Glutamatergic neuron (in vitro differentiated cells): ENCODE results near the gene PSRC1. TPM values are rescaled to one million over a fixed set of nuclear protein-coding genes. Genes with fewer than 3 reads are reported as not detected.

Experiments
- DNase-seq: peaks from one replicate; pipeline ENCODE4 v3.0.0; 2022
- H3K27ac Mint-ChIP-seq: one replicate; pipeline ENCODE4 v1.8.0; 2020; ENCODE audit warnings: mild to moderate bottlenecking, mixed read lengths, inconsistent platforms; ENCODE audit not compliant: unreplicated experiment
- H3K27me3 Mint-ChIP-seq: one replicate; pipeline ENCODE4 v1.8.0; 2020; ENCODE audit warnings: mild to moderate bottlenecking, moderate library complexity, mixed read lengths, inconsistent platforms; ENCODE audit not compliant: unreplicated experiment
- H3K36me3 Mint-ChIP-seq: one replicate; pipeline ENCODE4 v1.8.0; 2020; ENCODE audit warnings: mild to moderate bottlenecking, mixed read lengths, inconsistent platforms; ENCODE audit not compliant: unreplicated experiment
- H3K4me1 Mint-ChIP-seq: one replicate; pipeline ENCODE4 v1.8.0; 2020; ENCODE audit warnings: mild to moderate bottlenecking, low read depth, mixed read lengths, inconsistent platforms; ENCODE audit not compliant: unreplicated experiment
- H3K4me3 Mint-ChIP-seq: one replicate; pipeline ENCODE4 v1.8.0; 2020; ENCODE audit warnings: mild to moderate bottlenecking, mixed read lengths, inconsistent platforms; ENCODE audit not compliant: unreplicated experiment
- H3K9me3 Mint-ChIP-seq: one replicate; pipeline ENCODE4 v1.8.0; 2020; ENCODE audit warnings: mild to moderate bottlenecking, moderate library complexity, mixed read lengths, inconsistent platforms; ENCODE audit not compliant: unreplicated experiment
- total RNA-seq: library from RNA; stranded (reverse); fragmentation: NEBNext Ultra II Directional; extraction: Animal tissue kit (Norgen Biotek cat#: 25700); gene quantifications from one replicate; pipeline ENCODE4 v1.2.1, GENCODE V29; 2021; ENCODE audit not compliant: unreplicated experiment
- TF ChIP-seq, protein P1 (sequence below): fragments of 200-600 bp; sonication (generic); IDR thresholded peaks from one replicate; pipeline ENCODE4 v1.5.0; 2021; ENCODE audit not compliant: partially characterized antibody, unreplicated experiment

The PSRC1 gene
- total RNA-seq, 1 donor from 2014 or later = 13.9 TPM

GRCh38 chr1:109296782-109297181, 13.8 kb upstream of the PSRC1 start:
- Mint-ChIP-seq H3K27me3 (no peaks in the 10 kb centered on the region), H3K36me3 (peaks cover 5% of the 10 kb centered on the region), H3K9me3 (peaks cover 4% of the 10 kb centered on the region), H3K27ac (no peak overlapping the region), H3K4me1 (peaks cover 29% of the 10 kb centered on the region), H3K4me3 (no peak overlapping the region)
- TF ChIP-seq, protein P1, sequence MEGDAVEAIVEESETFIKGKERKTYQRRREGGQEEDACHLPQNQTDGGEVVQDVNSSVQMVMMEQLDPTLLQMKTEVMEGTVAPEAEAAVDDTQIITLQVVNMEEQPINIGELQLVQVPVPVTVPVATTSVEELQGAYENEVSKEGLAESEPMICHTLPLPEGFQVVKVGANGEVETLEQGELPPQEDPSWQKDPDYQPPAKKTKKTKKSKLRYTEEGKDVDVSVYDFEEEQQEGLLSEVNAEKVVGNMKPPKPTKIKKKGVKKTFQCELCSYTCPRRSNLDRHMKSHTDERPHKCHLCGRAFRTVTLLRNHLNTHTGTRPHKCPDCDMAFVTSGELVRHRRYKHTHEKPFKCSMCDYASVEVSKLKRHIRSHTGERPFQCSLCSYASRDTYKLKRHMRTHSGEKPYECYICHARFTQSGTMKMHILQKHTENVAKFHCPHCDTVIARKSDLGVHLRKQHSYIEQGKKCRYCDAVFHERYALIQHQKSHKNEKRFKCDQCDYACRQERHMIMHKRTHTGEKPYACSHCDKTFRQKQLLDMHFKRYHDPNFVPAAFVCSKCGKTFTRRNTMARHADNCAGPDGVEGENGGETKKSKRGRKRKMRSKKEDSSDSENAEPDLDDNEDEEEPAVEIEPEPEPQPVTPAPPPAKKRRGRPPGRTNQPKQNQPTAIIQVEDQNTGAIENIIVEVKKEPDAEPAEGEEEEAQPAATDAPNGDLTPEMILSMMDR = no peak
- no peak for DNase-seq

DNA sequence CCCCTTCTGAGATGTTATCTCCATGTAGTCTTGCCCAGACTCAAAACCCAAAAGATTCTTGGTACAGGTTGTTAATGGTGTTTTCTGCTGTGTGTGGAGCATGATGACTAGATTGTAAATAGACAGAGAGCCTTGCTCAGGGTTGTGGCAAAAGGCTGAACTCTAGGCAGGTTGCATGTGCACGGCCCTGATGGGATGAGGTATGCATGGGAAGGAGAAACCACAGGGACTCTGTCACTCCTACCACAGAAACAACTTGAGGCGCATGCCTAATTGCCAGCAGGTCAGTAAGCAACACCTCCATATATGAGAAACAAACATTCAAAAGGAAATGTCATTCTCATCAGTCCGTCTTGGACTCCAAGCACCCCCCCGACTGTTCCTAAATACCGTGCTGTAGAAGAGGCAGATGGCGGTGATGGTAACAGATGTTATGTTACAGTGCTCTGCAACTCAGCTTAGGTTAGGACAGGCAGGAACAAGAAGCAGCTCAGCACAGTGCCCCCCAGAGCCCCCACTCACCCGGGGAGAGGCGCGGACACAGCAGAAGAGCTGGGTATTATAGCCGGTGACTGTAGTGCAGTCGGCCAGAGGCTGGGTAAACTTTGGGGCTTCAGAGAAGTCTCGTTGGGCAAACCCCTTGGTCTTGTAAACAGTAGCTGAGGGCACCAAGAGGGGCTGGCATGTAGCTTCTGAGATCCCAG, 12.9 kb upstream of the PSRC1 start:
- no peaks in the 10 kb centered on the region for H3K27me3 Mint-ChIP-seq
- DNase-seq = no peak
- H3K36me3 Mint-ChIP-seq = peaks cover 5% of the 10 kb centered on the region
- peaks cover 29% of the 10 kb centered on the region for H3K4me1 Mint-ChIP-seq
- peak overlapping the region; percentile 82 for H3K27ac Mint-ChIP-seq
- H3K9me3 Mint-ChIP-seq = peaks cover 4% of the 10 kb centered on the region
- TF ChIP-seq, protein P1 = no peak
- peak overlapping the region; percentile 60 for H3K4me3 Mint-ChIP-seq

- Mint-ChIP-seq H3K27me3 (no peaks in the 10 kb centered on the region), H3K4me1 (peaks cover 26% of the 10 kb centered on the region), H3K9me3 (peaks cover 6% of the 10 kb centered on the region), H3K4me3 (no peak overlapping the region), H3K36me3 (peaks cover 5% of the 10 kb centered on the region), H3K27ac (no peak overlapping the region)
- TF ChIP-seq, protein P1 = no peak
- DNase-seq = no peak
Measured at GRCh38 chr1:109294481-109294880, 11.5 kb upstream of the PSRC1 start.

GRCh38 chr1:109293026-109293425, 10.1 kb upstream of the PSRC1 start:
- Mint-ChIP-seq H3K4me3 (no peak overlapping the region), H3K27me3 (no peaks in the 10 kb centered on the region), H3K9me3 (peaks cover 6% of the 10 kb centered on the region), H3K36me3 (peaks cover 5% of the 10 kb centered on the region), H3K27ac (no peak overlapping the region), H3K4me1 (peaks cover 15% of the 10 kb centered on the region)
- no peak for DNase-seq
- TF ChIP-seq, protein P1 = no peak

DNA sequence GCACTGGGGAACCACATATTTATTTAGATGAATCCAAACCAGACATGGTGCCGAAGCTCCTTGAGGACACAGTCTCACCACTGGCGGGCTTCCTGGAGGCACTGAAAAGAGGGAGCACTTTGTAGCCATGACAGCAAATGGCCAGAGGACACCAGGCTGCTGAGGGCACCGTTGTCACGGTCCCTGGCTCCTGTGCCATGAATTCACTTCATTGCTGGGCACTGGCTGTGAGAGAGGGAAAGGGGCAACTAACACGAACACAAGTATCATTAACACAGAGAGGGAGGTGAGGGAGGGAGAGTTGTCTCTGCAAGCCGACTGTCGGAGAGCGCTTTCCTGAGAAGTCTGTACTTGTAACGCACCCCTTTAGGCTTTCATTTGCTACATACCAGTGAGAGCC, 9.4 kb upstream of the PSRC1 start:
- Mint-ChIP-seq H3K27me3 (no peaks in the 10 kb centered on the region), H3K36me3 (peaks cover 5% of the 10 kb centered on the region), H3K9me3 (peaks cover 6% of the 10 kb centered on the region), H3K27ac (no peak overlapping the region), H3K4me3 (no peak overlapping the region), H3K4me1 (peaks cover 15% of the 10 kb centered on the region)
- TF ChIP-seq, protein P1 = no peak
- no peak for DNase-seq
